Stimulated activated naive B cell treated with anti-CD40 and anti-IgM and Interleukin-4, amounts not matched to agents 10 μg/mL and 1 μg/mL and 100 μg/mL, for 72 hours (primary cell): Measurements from ENCODE around the gene HRH2.

Source experiments
- ATAC-seq, 2 donors: fragments of 150-1000 bp; cut with Tn5 transposase; replicated peaks; 2 replicates each; pipeline ENCODE4 v1.10.0; 2021; ENCODE audit warnings: moderate library complexity in 1 of 2
- DNase-seq: peaks from one replicate; pipeline ENCODE4 v3.0.0; 2021
- H3K27ac Mint-ChIP-seq: one replicate; pipeline ENCODE4 v1.8.0; 2022; ENCODE audit warnings: mild to moderate bottlenecking, mixed read lengths
- H3K27me3 Mint-ChIP-seq, 2 donors: one replicate each; pipeline ENCODE4 v1.8.0; 2022; ENCODE audit warnings: mixed read lengths in 2 of 2
- H3K36me3 Mint-ChIP-seq, 2 donors: one replicate each; pipeline ENCODE4 v1.8.0; 2022; ENCODE audit warnings: mixed read lengths in 2 of 2, mild to moderate bottlenecking in 1 of 2
- H3K4me1 Mint-ChIP-seq, 2 donors: one replicate each; pipeline ENCODE4 v1.8.0; 2022; ENCODE audit warnings: mixed read lengths in 2 of 2, mild to moderate bottlenecking in 1 of 2
- H3K4me3 Mint-ChIP-seq, 2 donors: one replicate each; pipeline ENCODE4 v1.8.0; 2022; ENCODE audit warnings: mild to moderate bottlenecking in 2 of 2, mixed read lengths in 2 of 2, moderate library complexity in 1 of 2
- H3K9me3 Mint-ChIP-seq, 2 donors: one replicate each; pipeline ENCODE4 v1.8.0; 2022; ENCODE audit warnings: mixed read lengths in 2 of 2, mild to moderate bottlenecking in 1 of 2

HRH2 gene

GRCh38 chr5:175654807-175655206, 3.1 kb upstream of the HRH2 start:
- Mint-ChIP-seq H3K4me3 (no peak overlapping the region), H3K27ac (no peak overlapping the region), H3K27me3 (peaks cover 39 to 51% of the 10 kb centered on the region in 2 donors), H3K4me1 (peaks cover 7 to 31% of the 10 kb centered on the region in 2 donors), H3K36me3 (peaks cover 3 to 9% of the 10 kb centered on the region in 2 donors), H3K9me3 (peaks cover 5 to 8% of the 10 kb centered on the region in 2 donors)
- ATAC-seq (no peak), DNase-seq (no peak)

DNA sequence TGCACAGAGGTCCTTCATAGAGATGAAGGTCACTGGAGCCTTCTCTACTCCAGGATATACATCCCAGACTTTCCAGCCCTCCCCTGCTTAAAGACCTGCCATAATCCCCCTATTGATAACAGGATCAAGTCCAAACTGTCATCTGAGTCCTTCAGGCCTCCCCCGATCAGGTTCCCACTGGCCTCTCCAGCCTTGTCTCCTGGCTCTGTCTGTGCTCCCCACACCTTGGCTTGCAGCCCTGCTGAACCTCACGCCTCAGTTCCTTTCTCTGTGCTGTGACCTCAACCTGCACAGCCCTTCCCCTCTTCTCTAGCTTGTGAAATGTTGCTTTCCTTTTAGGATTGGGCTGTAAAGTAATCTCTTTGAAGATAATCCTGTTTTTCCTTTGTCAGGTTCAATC, 2.5 kb upstream of the HRH2 start:
- DNase-seq (no peak), ATAC-seq (no peak)
- Mint-ChIP-seq H3K36me3 (peaks cover 3 to 9% of the 10 kb centered on the region in 2 donors), H3K4me3 (no peak overlapping the region), H3K9me3 (peaks cover 4 to 5% of the 10 kb centered on the region in 2 donors), H3K27me3 (peaks cover 43 to 57% of the 10 kb centered on the region in 2 donors), H3K27ac (no peak overlapping the region), H3K4me1 (peaks cover 7 to 31% of the 10 kb centered on the region in 2 donors)

DNA sequence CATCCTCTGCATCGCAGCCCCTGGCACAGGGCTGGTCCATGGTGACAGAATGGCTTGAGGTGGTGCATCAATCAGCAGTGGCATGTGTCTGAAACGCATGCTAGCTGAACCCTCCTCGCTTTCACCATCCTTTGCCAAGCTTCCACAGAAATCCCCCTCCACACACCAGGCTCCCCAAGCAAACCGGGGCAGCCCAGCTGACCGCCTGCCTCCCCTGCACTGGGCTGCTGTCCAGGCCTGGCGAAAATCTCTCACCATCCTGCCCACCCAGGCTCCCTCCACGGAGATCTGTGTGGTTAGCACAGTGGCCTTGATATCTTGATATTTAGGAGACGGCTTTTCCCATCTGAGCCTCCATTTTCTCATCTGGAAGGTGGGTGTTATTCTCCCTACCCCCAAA, 905 bp upstream of the HRH2 start:
- peaks cover 3 to 9% of the 10 kb centered on the region in 2 donors for H3K36me3 Mint-ChIP-seq
- no peak overlapping the region for H3K27ac Mint-ChIP-seq
- peaks cover 49 to 62% of the 10 kb centered on the region in 2 donors for H3K27me3 Mint-ChIP-seq
- no peak overlapping the region for H3K4me3 Mint-ChIP-seq
- no peaks in the 10 kb centered on the region for H3K9me3 Mint-ChIP-seq
- DNase-seq (no peak), ATAC-seq (no peak)
- H3K4me1 Mint-ChIP-seq: peaks cover 7 to 31% of the 10 kb centered on the region in 2 donors

- Mint-ChIP-seq H3K36me3 (peaks cover 3 to 9% of the 10 kb centered on the region in 2 donors), H3K27me3 (peaks cover 48 to 58% of the 10 kb centered on the region in 2 donors), H3K27ac (no peak overlapping the region), H3K4me1 (peaks cover 4 to 19% of the 10 kb centered on the region in 2 donors), H3K4me3 (peak overlapping the region; percentile 60 to 76), H3K9me3 (no peaks in the 10 kb centered on the region)
- ATAC-seq: peak in 1 of 2 donors; percentile 27
- no peak for DNase-seq
These were observed 651 bp downstream of the HRH2 start for GRCh38 chr5:175658299-175659145.

GRCh38 chr5:175659546-175660253, 1.8 kb downstream of the HRH2 start:
- no peaks in the 10 kb centered on the region for H3K9me3 Mint-ChIP-seq
- H3K27me3 Mint-ChIP-seq: peaks cover 43 to 49% of the 10 kb centered on the region in 2 donors
- DNase-seq (no peak), ATAC-seq (no peak)
- no peak overlapping the region for H3K4me3 Mint-ChIP-seq
- no peak overlapping the region for H3K27ac Mint-ChIP-seq
- peaks cover 3 to 9% of the 10 kb centered on the region in 2 donors for H3K36me3 Mint-ChIP-seq
- peaks cover 4 to 14% of the 10 kb centered on the region in 2 donors for H3K4me1 Mint-ChIP-seq

GRCh38 chr5:175663186-175664184, 5.6 kb downstream of the HRH2 start:
- no peak overlapping the region for H3K27ac Mint-ChIP-seq
- no peak for ATAC-seq
- no peaks in the 10 kb centered on the region for H3K36me3 Mint-ChIP-seq
- no peak for DNase-seq
- H3K27me3 Mint-ChIP-seq: peaks cover 19 to 20% of the 10 kb centered on the region in 2 donors
- H3K4me1 Mint-ChIP-seq: peaks cover 0 to 2% of the 10 kb centered on the region in 2 donors
- H3K9me3 Mint-ChIP-seq: no peaks in the 10 kb centered on the region
- H3K4me3 Mint-ChIP-seq: no peak overlapping the region

DNA sequence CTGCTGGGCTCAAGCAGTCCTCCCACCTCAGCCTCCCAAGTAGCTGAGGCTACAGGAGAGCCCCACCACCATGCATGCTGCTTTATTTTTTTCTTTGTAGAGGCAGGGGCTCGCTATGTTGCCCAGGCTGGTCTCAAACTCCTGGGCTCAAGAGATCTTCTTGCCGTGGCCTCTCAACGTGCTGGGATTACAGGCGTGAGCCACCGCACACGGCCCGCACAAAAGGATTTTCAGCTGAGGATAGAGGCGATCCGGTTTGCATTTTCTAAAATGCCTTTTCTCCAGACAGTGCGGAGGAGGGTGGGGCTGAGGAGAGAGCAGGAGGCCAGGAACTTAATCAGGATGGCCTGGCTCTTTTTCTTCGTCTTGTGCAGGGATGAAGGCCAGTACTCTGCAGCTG, 6.9 kb downstream of the HRH2 start:
- Mint-ChIP-seq H3K36me3 (no peaks in the 10 kb centered on the region), H3K27me3 (peaks cover 11 to 12% of the 10 kb centered on the region in 2 donors), H3K4me3 (no peak overlapping the region), H3K9me3 (no peaks in the 10 kb centered on the region), H3K4me1 (no peaks in the 10 kb centered on the region), H3K27ac (no peak overlapping the region)
- no peak for DNase-seq
- no peak for ATAC-seq

GRCh38 chr5:175666216-175666615, 8.3 kb downstream of the HRH2 start:
- H3K4me1 Mint-ChIP-seq: no peaks in the 10 kb centered on the region
- H3K36me3 Mint-ChIP-seq: no peaks in the 10 kb centered on the region
- DNase-seq (no peak), ATAC-seq (no peak)
- peaks cover under 1 to 3% of the 10 kb centered on the region in 2 donors for H3K27me3 Mint-ChIP-seq
- no peak overlapping the region for H3K27ac Mint-ChIP-seq
- H3K9me3 Mint-ChIP-seq: no peaks in the 10 kb centered on the region
- H3K4me3 Mint-ChIP-seq: no peak overlapping the region

- peaks cover 0 to 3% of the 10 kb centered on the region in 2 donors for H3K27me3 Mint-ChIP-seq
- H3K27ac Mint-ChIP-seq: no peak overlapping the region
- no peak overlapping the region for H3K4me3 Mint-ChIP-seq
- DNase-seq: no peak
- no peaks in the 10 kb centered on the region for H3K9me3 Mint-ChIP-seq
- H3K36me3 Mint-ChIP-seq: no peaks in the 10 kb centered on the region
- ATAC-seq: no peak
- H3K4me1 Mint-ChIP-seq: no peaks in the 10 kb centered on the region
These were observed 10.1 kb downstream of the HRH2 start for GRCh38 chr5:175668006-175668405.

DNA sequence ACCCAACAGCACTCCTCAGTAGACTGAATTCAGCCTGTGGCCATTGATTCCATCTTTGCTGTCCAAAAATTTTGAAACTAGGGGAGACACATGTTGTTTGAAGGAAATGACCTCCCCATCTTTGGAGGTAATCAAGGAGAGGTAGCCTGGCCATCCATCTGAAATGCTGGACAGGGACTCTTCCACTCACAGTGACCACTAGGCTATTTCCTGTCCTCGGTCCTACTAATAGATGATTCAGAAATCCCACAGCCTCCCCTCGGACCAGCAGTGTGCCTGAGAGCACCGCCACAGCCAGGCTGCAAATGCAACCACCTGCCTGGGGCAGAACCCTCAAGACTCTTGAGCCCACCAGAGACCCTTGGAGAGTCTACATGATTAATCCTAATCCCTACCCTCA, 12.5 kb downstream of the HRH2 start:
- Mint-ChIP-seq H3K36me3 (no peaks in the 10 kb centered on the region), H3K9me3 (no peaks in the 10 kb centered on the region), H3K27ac (no peak overlapping the region), H3K4me3 (no peak overlapping the region), H3K27me3 (peaks cover 0 to 3% of the 10 kb centered on the region in 2 donors), H3K4me1 (no peaks in the 10 kb centered on the region)
- no peak for DNase-seq
- ATAC-seq: no peak

DNA sequence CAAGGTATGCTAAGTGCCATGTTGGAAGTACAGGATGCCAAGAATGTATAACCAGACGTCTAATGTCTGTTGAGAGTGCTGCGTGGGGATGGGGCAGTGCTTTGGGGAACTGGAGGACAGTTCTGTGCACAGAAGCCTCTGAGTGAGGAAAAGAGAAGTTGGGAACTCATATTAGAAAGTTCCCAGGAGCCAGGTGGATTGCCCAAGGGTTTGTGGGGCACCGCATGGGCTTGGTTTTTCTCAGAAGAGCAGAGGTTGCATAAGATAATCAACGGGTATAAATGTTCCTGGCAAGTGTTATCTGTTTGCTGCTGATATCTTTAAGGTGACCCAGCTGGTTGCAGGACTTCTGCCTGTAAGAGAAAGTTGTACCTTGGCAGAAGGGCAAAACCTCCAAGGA, 13.1 kb downstream of the HRH2 start:
- Mint-ChIP-seq H3K27ac (no peak overlapping the region), H3K4me1 (no peaks in the 10 kb centered on the region), H3K9me3 (no peaks in the 10 kb centered on the region), H3K27me3 (peaks cover 0 to 3% of the 10 kb centered on the region in 2 donors), H3K36me3 (no peaks in the 10 kb centered on the region), H3K4me3 (no peak overlapping the region)
- no peak for ATAC-seq
- no peak for DNase-seq

DNA sequence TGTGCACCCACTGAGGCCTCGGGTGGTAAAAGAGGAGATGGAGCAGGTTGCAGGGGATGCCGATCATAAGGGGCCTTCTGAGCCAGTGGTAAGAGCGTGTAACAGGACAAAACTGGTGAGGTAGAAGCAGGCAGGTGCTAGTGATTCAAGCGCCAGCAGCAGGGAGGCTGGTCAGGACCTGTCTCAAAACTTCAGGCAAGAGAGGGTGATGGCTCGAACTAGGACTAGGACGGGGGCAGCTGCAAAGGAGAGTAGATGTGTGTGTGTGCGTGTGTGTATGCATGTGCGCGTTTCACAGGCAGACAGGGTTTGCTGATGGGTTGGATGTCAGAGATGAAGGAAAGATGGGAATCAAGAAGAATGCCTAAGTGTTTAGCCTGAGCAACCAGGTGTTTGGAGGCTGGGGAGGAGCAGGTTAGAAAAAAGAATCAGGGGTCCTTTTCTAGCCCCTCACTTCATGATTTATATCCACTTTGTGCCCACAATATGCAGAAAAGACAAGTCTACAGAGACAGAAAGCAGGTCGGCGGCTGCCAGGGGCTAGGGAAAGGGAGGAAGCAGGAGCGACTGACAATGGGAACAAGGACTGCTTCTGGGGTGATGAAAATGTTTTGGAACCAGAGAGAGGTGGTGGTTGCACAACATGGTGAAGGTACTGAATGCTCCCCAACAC, 15.2 kb downstream of the HRH2 start:
- DNase-seq: no peak
- H3K9me3 Mint-ChIP-seq: no peaks in the 10 kb centered on the region
- H3K36me3 Mint-ChIP-seq: no peaks in the 10 kb centered on the region
- no peak for ATAC-seq
- H3K4me1 Mint-ChIP-seq: peaks cover 0 to 4% of the 10 kb centered on the region in 2 donors
- peaks cover 0 to 10% of the 10 kb centered on the region in 2 donors for H3K27me3 Mint-ChIP-seq
- H3K4me3 Mint-ChIP-seq: no peak overlapping the region
- no peak overlapping the region for H3K27ac Mint-ChIP-seq

DNA sequence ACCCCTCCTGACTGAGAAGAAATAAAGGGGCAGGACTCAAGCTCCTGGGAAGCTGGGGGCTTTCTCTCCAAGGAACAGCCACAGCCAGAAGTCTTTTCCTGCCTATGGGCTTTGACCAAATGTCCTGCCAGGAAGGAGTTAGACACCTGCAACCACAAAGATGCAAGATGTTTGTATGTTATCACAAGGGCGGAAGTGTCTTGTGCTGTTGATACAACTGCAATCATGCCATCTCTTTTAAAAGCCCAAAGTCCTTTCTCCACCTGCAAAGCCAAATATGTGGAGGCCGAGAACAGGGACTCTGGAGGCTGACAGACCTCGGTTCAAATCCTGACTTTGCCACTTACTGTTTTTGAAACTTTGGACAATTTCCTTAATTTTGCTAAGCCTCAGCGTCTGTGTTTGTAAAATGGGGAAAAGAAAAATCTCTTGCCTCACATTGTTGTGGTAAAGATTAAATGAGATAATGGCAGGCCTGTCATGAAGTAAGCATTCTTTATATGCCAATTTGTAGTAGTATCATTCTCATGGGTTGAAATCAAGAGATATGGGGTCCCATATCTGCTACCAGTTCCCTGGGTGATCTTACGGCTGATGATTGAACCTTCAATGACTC, 17.0 kb downstream of the HRH2 start:
- DNase-seq (no peak), ATAC-seq (no peak)
- H3K27me3 Mint-ChIP-seq: peaks cover 0 to 10% of the 10 kb centered on the region in 2 donors
- H3K27ac Mint-ChIP-seq: no peak overlapping the region
- no peaks in the 10 kb centered on the region for H3K36me3 Mint-ChIP-seq
- H3K4me3 Mint-ChIP-seq: no peak overlapping the region
- H3K4me1 Mint-ChIP-seq: peaks cover 0 to 4% of the 10 kb centered on the region in 2 donors
- no peaks in the 10 kb centered on the region for H3K9me3 Mint-ChIP-seq
